ENCODE measurements around the gene PDPN.

The PDPN gene, protein sequence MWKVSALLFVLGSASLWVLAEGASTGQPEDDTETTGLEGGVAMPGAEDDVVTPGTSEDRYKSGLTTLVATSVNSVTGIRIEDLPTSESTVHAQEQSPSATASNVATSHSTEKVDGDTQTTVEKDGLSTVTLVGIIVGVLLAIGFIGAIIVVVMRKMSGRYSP

DNA sequence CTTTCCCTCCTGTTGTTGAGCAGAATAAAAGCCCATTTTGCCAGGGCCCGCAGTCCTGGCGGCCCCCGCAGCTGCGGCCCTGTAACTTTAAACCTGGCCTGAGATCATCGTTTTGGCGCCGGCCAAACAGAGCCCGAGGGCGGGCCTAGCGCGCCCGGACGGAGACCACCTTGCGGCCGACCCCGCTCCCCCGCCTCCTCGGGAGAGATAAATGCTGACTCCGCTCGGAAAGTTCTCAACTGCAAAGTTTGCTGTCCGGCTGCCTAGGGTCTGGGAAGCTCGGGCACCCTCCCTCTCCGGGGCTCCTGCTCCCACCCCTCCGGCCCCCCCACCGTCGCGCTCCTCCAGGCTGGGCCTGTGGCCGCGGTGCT lies at the start of gene PDPN:
Gene PDPN (plus strand): TSS at position 238 of the 371 bp plus-strand sequence. CDS start 202 bp downstream, outside the sequence.
- no peak within 1 kb of the TSS for H3K4me3 ChIP-seq (ENCODE audit: low read depth, low read length)
- TF ChIP-seq, protein P1, sequence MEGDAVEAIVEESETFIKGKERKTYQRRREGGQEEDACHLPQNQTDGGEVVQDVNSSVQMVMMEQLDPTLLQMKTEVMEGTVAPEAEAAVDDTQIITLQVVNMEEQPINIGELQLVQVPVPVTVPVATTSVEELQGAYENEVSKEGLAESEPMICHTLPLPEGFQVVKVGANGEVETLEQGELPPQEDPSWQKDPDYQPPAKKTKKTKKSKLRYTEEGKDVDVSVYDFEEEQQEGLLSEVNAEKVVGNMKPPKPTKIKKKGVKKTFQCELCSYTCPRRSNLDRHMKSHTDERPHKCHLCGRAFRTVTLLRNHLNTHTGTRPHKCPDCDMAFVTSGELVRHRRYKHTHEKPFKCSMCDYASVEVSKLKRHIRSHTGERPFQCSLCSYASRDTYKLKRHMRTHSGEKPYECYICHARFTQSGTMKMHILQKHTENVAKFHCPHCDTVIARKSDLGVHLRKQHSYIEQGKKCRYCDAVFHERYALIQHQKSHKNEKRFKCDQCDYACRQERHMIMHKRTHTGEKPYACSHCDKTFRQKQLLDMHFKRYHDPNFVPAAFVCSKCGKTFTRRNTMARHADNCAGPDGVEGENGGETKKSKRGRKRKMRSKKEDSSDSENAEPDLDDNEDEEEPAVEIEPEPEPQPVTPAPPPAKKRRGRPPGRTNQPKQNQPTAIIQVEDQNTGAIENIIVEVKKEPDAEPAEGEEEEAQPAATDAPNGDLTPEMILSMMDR (IDR thresholded peaks at IDR 0.05; ENCODE audit: low read depth, low read length) = no peak

DNA sequence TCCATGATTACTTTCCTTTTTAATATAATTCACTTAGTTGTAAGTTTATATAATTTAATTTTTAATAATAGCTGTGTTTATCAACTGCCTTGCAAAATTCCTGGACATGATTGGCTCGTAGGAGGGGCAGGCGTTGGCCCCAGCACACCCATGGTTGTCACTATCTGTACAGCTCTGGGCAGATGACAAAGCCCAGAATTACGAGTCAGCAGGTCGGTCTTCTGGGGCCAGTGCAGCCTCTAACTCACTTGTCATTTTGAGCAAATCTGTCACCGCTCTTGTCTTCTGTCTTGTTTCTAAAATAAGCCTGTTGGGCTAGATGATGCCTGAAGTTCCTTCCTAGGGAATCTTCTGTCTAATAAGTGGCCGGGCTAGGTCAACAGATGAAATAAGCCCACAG lies 48.4 kb upstream of the PDPN start:
- H3K4me3 ChIP-seq (ENCODE audit: low read depth, low read length) = no peak overlapping the region
- TF ChIP-seq, protein P1 (IDR thresholded peaks at IDR 0.05; ENCODE audit: low read depth, low read length) = no peak

DNA sequence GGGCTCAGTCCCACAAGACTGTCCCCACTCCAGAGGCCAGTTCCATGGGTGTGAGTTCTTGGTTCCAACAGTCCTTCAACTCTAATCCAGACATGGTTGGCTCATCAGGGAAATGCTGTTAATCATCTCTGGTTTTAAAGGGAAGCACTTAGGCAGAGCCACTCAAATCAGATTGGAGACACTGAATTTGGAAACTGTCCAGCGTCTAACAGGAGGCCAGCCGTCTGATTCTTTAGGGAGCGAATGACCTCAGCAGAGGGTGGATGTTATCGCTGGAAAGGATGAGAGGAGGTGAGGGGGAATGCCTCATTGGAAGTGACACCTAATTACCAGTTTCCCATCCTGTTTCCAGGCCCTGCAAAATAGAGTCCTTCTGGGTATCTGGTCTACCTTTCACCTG lies 47.1 kb upstream of the PDPN start:
- no peak overlapping the region for H3K4me3 ChIP-seq (ENCODE audit: low read depth, low read length)
- TF ChIP-seq, protein P1 (IDR thresholded peaks at IDR 0.05; ENCODE audit: low read depth, low read length) = no peak

DNA sequence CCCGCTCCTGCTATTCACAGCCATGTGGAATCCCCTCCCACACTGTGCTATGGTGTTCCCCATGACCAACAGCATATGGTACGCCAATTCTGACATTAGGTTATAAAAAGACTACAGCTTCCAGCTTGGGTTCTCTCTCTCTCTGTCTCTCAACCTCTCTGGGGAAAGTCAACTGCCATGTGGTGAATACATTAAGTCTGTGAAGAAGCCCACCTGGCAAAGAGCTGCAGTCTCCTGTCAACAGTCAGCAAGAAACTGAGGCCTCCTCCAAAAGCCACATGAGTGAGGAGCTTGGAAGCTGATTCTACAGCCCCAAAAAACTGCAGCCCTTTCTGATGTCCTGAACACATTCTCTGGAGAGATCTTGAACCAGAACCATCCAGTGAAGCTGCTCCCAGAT lies 44.8 kb upstream of the PDPN start:
- no peak overlapping the region for H3K4me3 ChIP-seq (ENCODE audit: low read depth, low read length)
- TF ChIP-seq, protein P1 (IDR thresholded peaks at IDR 0.05; ENCODE audit: low read depth, low read length) = no peak

DNA sequence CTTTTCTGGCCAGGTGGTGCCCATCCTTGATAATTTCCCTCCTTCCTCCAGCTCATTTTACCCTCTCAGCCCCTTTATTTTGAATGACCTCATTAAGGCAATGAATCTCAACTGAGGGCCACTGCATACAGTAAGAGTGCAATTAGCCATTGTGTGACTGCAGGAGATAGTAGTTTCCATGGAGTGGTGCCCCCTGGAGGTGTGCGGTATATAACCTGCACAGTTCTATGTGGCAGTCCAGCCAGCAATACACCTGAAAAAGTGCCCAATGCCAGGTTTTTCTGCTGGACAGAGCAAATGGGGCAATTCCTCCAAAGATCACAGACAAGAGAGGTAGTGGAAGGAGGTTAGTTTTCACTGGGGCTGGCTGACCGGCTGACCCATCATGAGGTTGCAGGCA lies 43.9 kb upstream of the PDPN start:
- H3K4me3 ChIP-seq (ENCODE audit: low read depth, low read length) = no peak overlapping the region
- TF ChIP-seq, protein P1 (IDR thresholded peaks at IDR 0.05; ENCODE audit: low read depth, low read length) = no peak

DNA sequence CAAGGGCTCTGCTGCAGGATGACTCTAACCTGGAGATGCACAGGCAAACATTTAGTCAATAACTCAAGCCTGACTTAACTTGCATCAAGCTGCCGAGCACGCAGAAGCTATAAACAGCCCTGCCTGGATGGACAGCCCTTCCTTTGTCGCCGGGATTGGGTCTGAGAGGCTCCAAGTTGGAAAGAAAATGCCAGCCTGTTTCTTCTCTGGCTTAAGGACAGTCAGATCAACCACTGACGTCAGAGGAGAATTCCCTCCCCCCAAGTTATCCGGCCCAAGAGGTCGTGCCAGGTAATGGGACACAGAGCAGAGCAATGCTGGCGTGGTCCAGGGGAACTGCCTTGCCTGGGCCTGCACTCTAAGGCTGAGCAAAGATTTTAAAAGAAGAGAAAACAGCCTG lies 42.8 kb upstream of the PDPN start:
- no peak overlapping the region for H3K4me3 ChIP-seq (ENCODE audit: low read depth, low read length)
- TF ChIP-seq, protein P1 (IDR thresholded peaks at IDR 0.05; ENCODE audit: low read depth, low read length) = no peak

GRCh38 chr1:13541435-13542215 lies 42.0 kb upstream of the PDPN start:
- TF ChIP-seq, protein P1 (IDR thresholded peaks at IDR 0.05; ENCODE audit: low read depth, low read length) = no peak
- no peak overlapping the region for H3K4me3 ChIP-seq (ENCODE audit: low read depth, low read length)

Measured in WI38 (cell line).